CD4-positive, alpha-beta T cell (primary cell): ENCODE results near the gene FUT8. TPM values are rescaled to one million over a fixed set of nuclear protein-coding genes. Genes with fewer than 3 reads are reported as not detected.
A peak's percentile ranks its signal among the peaks of the same experiment; 100 is the strongest.

Experiments used
- ATAC-seq: fragments of 200-7000 bp; cut with Tn5 transposase; one replicate; pipeline ENCODE4 v1.10.0; 2022; ENCODE audit warnings: mild to moderate bottlenecking; ENCODE audit not compliant: poor library complexity
- CTCF ChIA-PET: fragments of 350-600 bp; sonication (Branson Sonifier 250); formaldehyde crosslinking; loops from one replicate; lab custom pipeline; 2021; ENCODE audit warnings: antibody characterized with exemption, inconsistent platforms; lab: Charles Lee
- POLR2A ChIA-PET: fragments of 350-600 bp; sonication (Branson Sonifier 250); formaldehyde crosslinking; loops from one replicate; lab custom pipeline; 2021; ENCODE audit warnings: antibody characterized with exemption, inconsistent platforms; lab: Charles Lee
- DNase-seq, 14 experiments: peaks; one replicate each; pipeline ENCODE4 v3.0.0-alpha.2; 2013 to 2020; ENCODE audit warnings: mixed read lengths in 2 of 14
- H3K27ac ChIP-seq, 2 donors: one replicate each; pipeline versions ENCODE4 v1.5.1 to v1.7.0; 2013; ENCODE audit warnings: low read length in 2 of 2, low read depth in 1 of 2, mild to moderate bottlenecking in 1 of 2
- H3K27me3 ChIP-seq, 2 experiments: 1 replicate in 1 of 2; 2 replicates in 1 of 2; pipeline versions ENCODE4 v1.6.1 to v1.7.0; 2013; ENCODE audit warnings: low read length in 2 of 2, control low read depth in 1 of 2, mild to moderate bottlenecking in 1 of 2, moderate library complexity in 1 of 2; ENCODE audit not compliant: insufficient read depth in 2 of 2, control insufficient read depth in 1 of 2
- H3K36me3 ChIP-seq: one replicate; pipeline ENCODE4 v1.6.1; 2013; ENCODE audit warnings: low read length, control low read depth; ENCODE audit not compliant: insufficient read depth
- H3K4me1 ChIP-seq: one replicate; pipeline ENCODE4 v1.6.1; 2013; ENCODE audit warnings: low read length, control low read depth; ENCODE audit not compliant: insufficient read depth
- H3K4me3 ChIP-seq: one replicate; pipeline ENCODE4 v1.5.1; 2013; ENCODE audit warnings: mild to moderate bottlenecking, low read length, moderate library complexity
- H3K9me3 ChIP-seq, 2 experiments: 1 replicate in 1 of 2; 2 replicates in 1 of 2; pipeline versions ENCODE4 v1.6.1 to v1.7.0; 2013; ENCODE audit warnings: low read length in 2 of 2, mild to moderate bottlenecking in 2 of 2, control low read depth in 1 of 2, moderate library complexity in 1 of 2; ENCODE audit not compliant: control insufficient read depth in 1 of 2, insufficient read depth in 1 of 2
- H3K27ac Mint-ChIP-seq: one replicate; pipeline ENCODE4 v1.8.0; 2020; ENCODE audit warnings: mixed read lengths
- H3K27me3 Mint-ChIP-seq: one replicate; pipeline ENCODE4 v1.8.0; 2021; ENCODE audit warnings: mixed read lengths
- H3K36me3 Mint-ChIP-seq: one replicate; pipeline ENCODE4 v1.8.0; 2021; ENCODE audit warnings: low read depth, mixed read lengths
- H3K4me1 Mint-ChIP-seq: one replicate; pipeline ENCODE4 v1.8.0; 2021; ENCODE audit warnings: low read depth, mixed read lengths
- H3K4me3 Mint-ChIP-seq: one replicate; pipeline ENCODE4 v1.8.0; 2020; ENCODE audit warnings: mild to moderate bottlenecking, mixed read lengths
- H3K9me3 Mint-ChIP-seq: one replicate; pipeline ENCODE4 v1.8.0; 2020; ENCODE audit warnings: mixed read lengths
- intact Hi-C, 2 experiments: fragments of 100-400 bp; cut with DNase I in 1 of 2; cut with micrococcal nuclease in 1 of 2; formaldehyde crosslinking; loops; one replicate each; pipeline versions ENCODE4 v1.15.1 to v1.9.0; 2023 to 2025; cut with DNase I, micrococcal nuclease
- polyA plus RNA-seq, 2 donors: library from polyadenylated mRNA; unstranded; fragments of 120-200 nt; gene quantifications; one replicate each; pipeline ENCODE4 v1.2.1, GENCODE V29; 2013
- total RNA-seq, 174 experiments: library from RNA in 2 of 174; stranded (reverse) in 2 of 174; gene quantifications; one replicate each; pipeline ENCODE4 v1.2.3 and lab custom pipeline; 2021 to 2026
- TF ChIP-seq, protein P1 (sequence below): fragments of 200-600 bp; IDR thresholded peaks from one replicate; pipeline ENCODE4 v1.8.0; 2022; ENCODE audit warnings: antibody characterized with exemption, mild to moderate bottlenecking

The FUT8 gene
- 10 to 100 TPM; 31.3 to 39.1 TPM for total RNA-seq
- polyA plus RNA-seq (2013, experiment 1 of 2): 15.7 TPM
- 19.4 TPM for polyA plus RNA-seq (2013, experiment 2 of 2)
- 15.8 to 98.0 (median 43.6) reads per million in 172 experiments for total RNA-seq (lab: John Stamatoyannopoulos, UW)

DNA sequence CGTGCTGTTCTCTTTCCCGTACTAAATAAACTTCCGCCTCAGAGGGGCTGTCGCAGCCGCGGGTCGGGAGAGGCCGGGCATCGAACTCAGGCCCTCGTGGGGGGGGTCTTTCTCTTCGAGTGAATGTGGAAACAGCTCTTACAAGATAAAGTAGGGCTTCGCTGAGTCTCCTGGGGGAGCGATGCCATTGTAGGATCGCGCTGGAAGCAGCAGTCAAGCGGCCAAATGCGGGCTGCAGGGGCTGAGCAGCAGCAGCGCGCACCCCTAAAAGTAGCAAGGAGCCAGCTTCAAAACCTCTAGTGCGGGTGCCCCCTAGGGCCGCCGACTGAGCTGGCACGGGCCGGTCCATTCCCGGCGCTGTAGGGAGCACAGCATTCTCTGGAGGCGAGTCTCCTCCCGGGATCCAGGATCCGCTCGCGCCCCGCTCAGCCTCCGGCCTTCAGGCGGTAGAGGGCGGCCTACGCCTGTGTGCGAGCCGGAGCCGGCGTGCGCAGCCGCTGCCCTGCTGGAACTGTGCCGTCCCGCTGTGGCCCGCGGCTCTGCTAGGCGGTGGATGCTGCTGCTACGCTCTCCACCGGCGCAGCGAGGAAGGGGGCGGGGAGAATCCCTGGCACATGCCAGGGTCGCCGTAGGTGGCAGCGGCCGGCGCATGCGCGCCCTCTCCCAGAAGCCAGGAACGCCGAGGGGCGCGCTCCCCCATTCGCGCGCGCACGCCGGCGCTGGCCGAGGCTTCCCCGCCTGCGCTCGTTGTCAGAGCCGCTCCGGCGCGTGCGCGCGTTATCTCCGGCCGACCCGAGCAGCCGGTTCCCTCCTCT, at the start of gene FUT8:
FUT8 (plus strand) TSS at position 699 of the 815 bp plus-strand sequence. CDS start 148,834 bp downstream, outside the sequence.
- no peaks in the 10 kb centered on the region for H3K27me3 ChIP-seq
- TF ChIP-seq, protein P1, sequence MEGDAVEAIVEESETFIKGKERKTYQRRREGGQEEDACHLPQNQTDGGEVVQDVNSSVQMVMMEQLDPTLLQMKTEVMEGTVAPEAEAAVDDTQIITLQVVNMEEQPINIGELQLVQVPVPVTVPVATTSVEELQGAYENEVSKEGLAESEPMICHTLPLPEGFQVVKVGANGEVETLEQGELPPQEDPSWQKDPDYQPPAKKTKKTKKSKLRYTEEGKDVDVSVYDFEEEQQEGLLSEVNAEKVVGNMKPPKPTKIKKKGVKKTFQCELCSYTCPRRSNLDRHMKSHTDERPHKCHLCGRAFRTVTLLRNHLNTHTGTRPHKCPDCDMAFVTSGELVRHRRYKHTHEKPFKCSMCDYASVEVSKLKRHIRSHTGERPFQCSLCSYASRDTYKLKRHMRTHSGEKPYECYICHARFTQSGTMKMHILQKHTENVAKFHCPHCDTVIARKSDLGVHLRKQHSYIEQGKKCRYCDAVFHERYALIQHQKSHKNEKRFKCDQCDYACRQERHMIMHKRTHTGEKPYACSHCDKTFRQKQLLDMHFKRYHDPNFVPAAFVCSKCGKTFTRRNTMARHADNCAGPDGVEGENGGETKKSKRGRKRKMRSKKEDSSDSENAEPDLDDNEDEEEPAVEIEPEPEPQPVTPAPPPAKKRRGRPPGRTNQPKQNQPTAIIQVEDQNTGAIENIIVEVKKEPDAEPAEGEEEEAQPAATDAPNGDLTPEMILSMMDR: peak; percentile 63
- Mint-ChIP-seq H3K4me3 (peak within 1 kb of the TSS; percentile 99), H3K9me3 (no peaks in the 10 kb centered on the region), H3K4me1 (peaks cover 51% of the 10 kb centered on the region), H3K27ac (peak within 1 kb of the TSS; percentile 92), H3K27me3 (no peaks in the 10 kb centered on the region), H3K36me3 (peaks cover 14% of the 10 kb centered on the region)
- H3K4me1 ChIP-seq: peaks cover 11% of the 10 kb centered on the region
- ChIA-PET POLR2A (interaction anchor here (0.6 to 3.2 kb wide), 34 partner anchors 13 to 554 kb away, joined by 3 to 40 read pairs (median 4); partner anchors contain the start of genes CHURC1, FNTB and MAX), CTCF (interaction anchor here (0.9 to 6.4 kb wide), 10 partner anchors 125 to 548 kb away, joined by 3 to 38 read pairs (median 4); partner anchors contain the start of genes FNTB and MAX)
- peak; percentile 89 to 98 (median 96) for DNase-seq
- H3K27ac ChIP-seq: peak within 1 kb of the TSS; percentile 51 to 75
- H3K36me3 ChIP-seq: no peaks in the 10 kb centered on the region
- H3K4me3 ChIP-seq: peak within 1 kb of the TSS; percentile 74
- peak; percentile 88 for ATAC-seq
- intact Hi-C loops: loop anchor here (1.0 to 5.0 kb wide), 9 partner anchors 124 to 1830 kb away; partner anchors contain the start of genes FNTB (in 2 of the 2), MAX (in 2 of the 2), GPHN (in 1 of the 2) and PALS1 (in 1 of the 2)
- H3K9me3 ChIP-seq: no peaks in the 10 kb centered on the region

DNA sequence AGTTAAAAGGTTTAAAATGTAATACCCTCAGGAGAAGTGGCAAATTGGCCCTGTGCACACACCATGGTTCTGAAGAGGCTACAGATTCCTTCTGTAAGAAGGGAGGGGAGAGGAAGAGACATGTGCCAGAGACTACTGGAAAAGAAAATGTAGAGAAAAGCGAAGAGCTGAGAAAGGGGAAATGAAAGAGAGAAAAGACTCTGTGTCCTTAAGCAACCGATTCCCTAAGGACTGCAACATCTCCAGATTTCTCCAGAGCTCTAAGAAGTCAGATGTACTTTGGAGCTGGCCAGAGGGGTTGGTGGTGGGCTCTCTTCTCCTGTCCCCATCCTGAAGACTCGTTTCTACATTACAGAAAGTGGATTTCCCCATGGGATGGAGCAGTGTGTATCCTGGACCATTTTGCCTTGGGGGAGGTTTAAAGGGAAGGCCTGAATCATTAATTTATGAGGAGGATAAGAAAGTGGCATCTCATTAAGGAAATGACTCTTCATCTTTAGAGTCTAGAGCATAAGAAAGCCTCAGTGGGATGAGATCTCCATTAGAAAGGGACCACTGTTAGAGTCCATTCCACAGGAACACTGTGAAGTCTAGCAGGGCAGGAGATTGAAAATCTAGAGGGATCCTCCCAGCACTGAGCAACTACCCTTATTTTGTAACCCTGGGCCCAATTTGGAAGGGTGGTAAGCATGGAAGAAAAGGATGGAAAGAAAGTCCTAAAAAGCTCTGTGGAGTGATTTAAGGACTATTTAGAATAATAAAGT, 45.5 kb upstream of the FUT8 start:
- intact Hi-C loops: no loop called here
- Mint-ChIP-seq H3K9me3 (no peaks in the 10 kb centered on the region), H3K36me3 (no peaks in the 10 kb centered on the region), H3K27me3 (no peaks in the 10 kb centered on the region), H3K4me3 (no peak overlapping the region), H3K27ac (no peak overlapping the region), H3K4me1 (no peaks in the 10 kb centered on the region)
- no peaks in the 10 kb centered on the region for H3K27me3 ChIP-seq
- ATAC-seq (no peak), DNase-seq (no peak)
- TF ChIP-seq, protein P1: no peak
- CTCF ChIA-PET: interaction anchor here (0.8 to 0.9 kb wide), 2 partner anchors 17 to 442 kb away, joined by 3 read pairs; no protein-coding TSS in a partner anchor
- H3K27ac ChIP-seq: no peak overlapping the region
- H3K36me3 ChIP-seq: no peaks in the 10 kb centered on the region
- no peaks in the 10 kb centered on the region for H3K4me1 ChIP-seq
- no peak overlapping the region for H3K4me3 ChIP-seq
- no peaks in the 10 kb centered on the region for H3K9me3 ChIP-seq
- POLR2A ChIA-PET: no interaction called here

DNA sequence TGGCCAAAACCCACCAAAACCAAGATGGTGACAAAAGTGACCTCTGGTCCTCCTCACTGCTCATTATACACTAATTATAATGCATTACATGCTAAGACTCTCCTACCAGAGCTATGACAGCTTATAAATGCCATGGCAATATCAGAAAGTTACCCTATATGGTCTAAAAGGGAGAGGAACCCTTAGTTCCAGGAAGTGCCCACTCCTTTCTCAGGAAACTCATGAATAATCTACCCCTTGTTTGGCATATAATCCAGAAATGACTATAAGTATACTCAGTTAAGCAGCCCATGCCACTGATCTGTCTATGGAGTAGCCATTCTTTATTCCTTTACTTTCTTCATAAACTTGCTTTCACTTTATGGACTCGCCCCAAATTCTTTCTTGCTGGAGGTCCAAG, 43.0 kb upstream of the FUT8 start:
- intact Hi-C loops: no loop called here
- ATAC-seq (no peak), DNase-seq (no peak)
- H3K36me3 ChIP-seq: no peaks in the 10 kb centered on the region
- no peak overlapping the region for H3K27ac Mint-ChIP-seq
- no peaks in the 10 kb centered on the region for H3K9me3 Mint-ChIP-seq
- peaks cover 17% of the 10 kb centered on the region for H3K4me1 Mint-ChIP-seq
- H3K27me3 Mint-ChIP-seq: no peaks in the 10 kb centered on the region
- H3K27ac ChIP-seq: no peak overlapping the region
- no peaks in the 10 kb centered on the region for H3K27me3 ChIP-seq
- TF ChIP-seq, protein P1: no peak
- H3K4me1 ChIP-seq: peaks cover 10% of the 10 kb centered on the region
- ChIA-PET POLR2A (no interaction called here), CTCF (no interaction called here)
- no peak overlapping the region for H3K4me3 ChIP-seq
- no peak overlapping the region for H3K4me3 Mint-ChIP-seq
- no peaks in the 10 kb centered on the region for H3K9me3 ChIP-seq
- H3K36me3 Mint-ChIP-seq: no peaks in the 10 kb centered on the region
